ENCODE measurements around the gene OPTC. TPM values are rescaled to one million over a fixed set of nuclear protein-coding genes. Genes with fewer than 3 reads are reported as not detected.
"Not testable (repeated sequence)": the region's sequence is repeated elsewhere in the genome, so short reads cannot be mapped to it uniquely, and the experiment has no call there.

Gene OPTC
- total and polyA plus RNA-seq, 11 donors: not detected

- no peak overlapping the region for H3K4me3 ChIP-seq
- peaks cover 0 to 42% (median 28%) of the 10 kb centered on the region in 12 donors for H3K4me1 ChIP-seq
- 95 to 98% (median 97%) methylated on average over 9 of the region's 9 CpGs for WGBS, 4 donors
- intact Hi-C loops (cut with DNase I): no loop called here
- ATAC-seq: no peak
- TF ChIP-seq CTCF (IDR thresholded peaks at IDR 0.05) (no peak), POLR2A (IDR thresholded peaks at IDR 0.05) (no peak)
- DNase-seq: no peak
- H3K36me3 ChIP-seq: no peaks in the 10 kb centered on the region
- no peak overlapping the region for H3K27ac ChIP-seq
- H3K9me3 ChIP-seq: no peaks in the 10 kb centered on the region
- no peaks in the 10 kb centered on the region for H3K27me3 ChIP-seq
Measured at GRCh38 chr1:203516184-203516583, 22.2 kb downstream of the OPTC start.

- 74 to 100% (median 77%) methylated on average over 1 to 5 of the region's 5 CpGs for WGBS, 4 donors
- no peak overlapping the region for H3K4me3 ChIP-seq
- no peak for DNase-seq
- no peak for ATAC-seq
- H3K9me3 ChIP-seq: no peaks in the 10 kb centered on the region
- intact Hi-C loops (cut with DNase I): no loop called here
- H3K36me3 ChIP-seq: no peaks in the 10 kb centered on the region
- no peak overlapping the region for H3K27ac ChIP-seq
- H3K4me1 ChIP-seq: peaks cover 4 to 43% (median 28%) of the 10 kb centered on the region in 12 donors
- TF ChIP-seq CTCF (IDR thresholded peaks at IDR 0.05) (no peak), POLR2A (IDR thresholded peaks at IDR 0.05) (no peak)
- H3K27me3 ChIP-seq: no peaks in the 10 kb centered on the region
Measured at GRCh38 chr1:203516906-203517305, 23.0 kb downstream of the OPTC start.

- 86 to 96% (median 90%) methylated on average over 11 of the region's 11 CpGs for WGBS, 4 donors
- no peak overlapping the region for H3K4me3 ChIP-seq
- ATAC-seq: no peak
- no peaks in the 10 kb centered on the region for H3K27me3 ChIP-seq
- TF ChIP-seq CTCF (IDR thresholded peaks at IDR 0.05) (no peak), POLR2A (IDR thresholded peaks at IDR 0.05) (no peak)
- H3K36me3 ChIP-seq: no peaks in the 10 kb centered on the region
- peaks cover under 1 to 43% (median 25%) of the 10 kb centered on the region in 12 donors for H3K4me1 ChIP-seq
- intact Hi-C loops (cut with DNase I): no loop called here
- no peak for DNase-seq
- H3K9me3 ChIP-seq: no peaks in the 10 kb centered on the region
- H3K27ac ChIP-seq: no peak overlapping the region
Measured at GRCh38 chr1:203517426-203518110, 23.6 kb downstream of the OPTC start.

GRCh38 chr1:203518139-203518538, 24.2 kb downstream of the OPTC start:
- ATAC-seq; H3K36me3 ChIP-seq; H3K27me3 ChIP-seq; H3K27ac ChIP-seq; H3K9me3 ChIP-seq; intact Hi-C loops (cut with DNase I); H3K4me3 ChIP-seq; DNase-seq: not testable (repeated sequence)
- peaks cover 0 to 37% (median 19%) of the 10 kb centered on the region in 12 donors for H3K4me1 ChIP-seq
- 84 to 99% (median 96%) methylated on average over 4 of the region's 4 CpGs for WGBS, 4 donors

GRCh38 chr1:203518541-203518940, 24.6 kb downstream of the OPTC start:
- Histone ChIP-seq H3K4me1 (peaks cover 0 to 33% (median 15%) of the 10 kb centered on the region in 12 donors), H3K36me3 (no peaks in the 10 kb centered on the region), H3K9me3 (no peaks in the 10 kb centered on the region), H3K4me3 (no peak overlapping the region), H3K27ac (no peak overlapping the region), H3K27me3 (no peaks in the 10 kb centered on the region)
- intact Hi-C loops (cut with DNase I): no loop called here
- ATAC-seq (no peak), DNase-seq (no peak)
- 93 to 98% (median 94%) methylated on average over 7 of the region's 7 CpGs for WGBS, 4 donors
- TF ChIP-seq POLR2A (IDR thresholded peaks at IDR 0.05) (no peak), CTCF (IDR thresholded peaks at IDR 0.05) (no peak)

Data from heart left ventricle (tissue), 16 donors.